Tongue (tissue), 2 donors: ENCODE results near the gene GATA6. TPM values are rescaled to one million over a fixed set of nuclear protein-coding genes. Genes with fewer than 3 reads are reported as not detected.
A peak's percentile ranks its signal among the peaks of the same experiment; 100 is the strongest.

Source experiments
- DNase-seq: peaks from one replicate; pipeline ENCODE4 v3.0.0-alpha.2; 2015
- total RNA-seq: library from RNA; depleted of rRNA; stranded (reverse); fragments of >200 nt; gene quantifications from one replicate; pipeline ENCODE4 v1.2.3, GENCODE V29; 2014

Gene GATA6
- total RNA-seq, 1 donor from 2014 or later, result 2.2 TPM

GRCh38 chr18:22166069-22166950, 3.1 kb upstream of the GATA6 start:
- no peak for DNase-seq

GRCh38 chr18:22167091-22167470, 2.3 kb upstream of the GATA6 start:
- DNase-seq, result peak; percentile 48

- DNase-seq, result peak; percentile 69
Measured at GRCh38 chr18:22167471-22168241, 1.7 kb upstream of the GATA6 start.

GRCh38 chr18:22168360-22168921, 948 bp upstream of the GATA6 start:
- DNase-seq, result no peak

GRCh38 chr18:22169889-22170420, 566 bp downstream of the GATA6 start:
- no peak for DNase-seq

GRCh38 chr18:22170421-22171257, 1.2 kb downstream of the GATA6 start:
- DNase-seq, result no peak

- no peak for DNase-seq
Measured at GRCh38 chr18:22171258-22172119, 2.1 kb downstream of the GATA6 start.

- no peak for DNase-seq
Measured at GRCh38 chr18:22172120-22172582, 2.8 kb downstream of the GATA6 start.

- no peak for DNase-seq
Measured at GRCh38 chr18:22172594-22173049, 3.2 kb downstream of the GATA6 start.

- no peak for DNase-seq
Measured at GRCh38 chr18:22173221-22173927, 4.0 kb downstream of the GATA6 start.

GRCh38 chr18:22173928-22174301, 4.5 kb downstream of the GATA6 start:
- no peak for DNase-seq

- DNase-seq, result no peak
Measured at GRCh38 chr18:22174341-22175145, 5.2 kb downstream of the GATA6 start.

GRCh38 chr18:22175346-22175745, 6.0 kb downstream of the GATA6 start:
- no peak for DNase-seq

- DNase-seq, result no peak
Measured at GRCh38 chr18:22176420-22177326, 7.3 kb downstream of the GATA6 start.

- no peak for DNase-seq
Measured at GRCh38 chr18:22177327-22177871, 8.0 kb downstream of the GATA6 start.

- no peak for DNase-seq
Measured at GRCh38 chr18:22179174-22179573, 9.8 kb downstream of the GATA6 start.

GRCh38 chr18:22179631-22180030, 10.2 kb downstream of the GATA6 start:
- DNase-seq, result no peak

GRCh38 chr18:22180722-22181121, 11.3 kb downstream of the GATA6 start:
- DNase-seq, result no peak
